ENCODE measurements around the gene MBNL2. TPM values are rescaled to one million over a fixed set of nuclear protein-coding genes. Genes with fewer than 3 reads are reported as not detected.

Gene MBNL2
- total and polyA plus RNA-seq, 2 experiments from 2014 or later, result 0.55 to 3.2 TPM

DNA sequence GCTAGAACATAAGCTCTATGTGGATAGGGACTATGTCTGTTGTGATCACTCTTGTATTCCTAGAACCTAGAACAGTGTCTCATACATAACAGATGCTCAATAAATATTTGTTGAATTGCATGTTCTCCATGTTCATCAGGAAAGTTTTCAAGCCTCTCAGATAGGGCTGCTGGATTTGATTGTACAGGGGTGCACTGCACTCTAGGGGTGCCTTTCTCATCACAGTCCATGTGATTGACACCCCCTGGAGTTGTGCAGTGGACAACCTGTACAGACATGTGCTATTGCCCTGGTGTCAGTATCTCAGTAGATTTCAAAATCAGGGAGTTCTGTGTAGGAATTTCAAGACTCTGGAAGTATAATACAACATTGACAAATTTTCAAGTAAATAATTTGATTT lies 58.9 kb downstream of the MBNL2 start:
- no peaks in the 10 kb centered on the region; the same call in 1 of the 2 replicates for H3K9me2 ChIP-seq (ENCODE audit: insufficient read depth)
- no peak for ATAC-seq
- H3K27me3 ChIP-seq (ENCODE audit: insufficient read depth), result no peaks in the 10 kb centered on the region
- H3F3A ChIP-seq (replicated peaks; ENCODE audit: low read depth), result no peaks in the 10 kb centered on the region
- no peak overlapping the region for H2AFZ ChIP-seq
- no peaks in the 10 kb centered on the region for H3K9me3 Mint-ChIP-seq
- H3K36me3 Mint-ChIP-seq (ENCODE audit: low read depth), result no peaks in the 10 kb centered on the region
- H3K79me2 ChIP-seq (replicated peaks; ENCODE audit: insufficient read depth), result no peaks in the 10 kb centered on the region
- H3K4me2 ChIP-seq, result no peak overlapping the region
- H3K4me1 ChIP-seq (ENCODE audit: insufficient read depth), result no peaks in the 10 kb centered on the region
- no peak overlapping the region for H3K4me3 Mint-ChIP-seq
- H3K36me3 ChIP-seq (ENCODE audit: insufficient read depth), result no peaks in the 10 kb centered on the region
- H3K4me1 Mint-ChIP-seq, result peaks cover 5% of the 10 kb centered on the region
- H3K27ac Mint-ChIP-seq, result no peak overlapping the region
- H3K4me3 ChIP-seq, result no peak overlapping the region
- no peak for DNase-seq (ENCODE audit: low spot score)
- H3K27me3 Mint-ChIP-seq (ENCODE audit: insufficient read depth, low read depth, poor library complexity), result no peaks in the 10 kb centered on the region
- TF ChIP-seq CREB1 (CRISPR knock-in tag; IDR thresholded peaks at IDR 0.05; ENCODE audit: low read depth), result no peak
- TF ChIP-seq, protein P1, sequence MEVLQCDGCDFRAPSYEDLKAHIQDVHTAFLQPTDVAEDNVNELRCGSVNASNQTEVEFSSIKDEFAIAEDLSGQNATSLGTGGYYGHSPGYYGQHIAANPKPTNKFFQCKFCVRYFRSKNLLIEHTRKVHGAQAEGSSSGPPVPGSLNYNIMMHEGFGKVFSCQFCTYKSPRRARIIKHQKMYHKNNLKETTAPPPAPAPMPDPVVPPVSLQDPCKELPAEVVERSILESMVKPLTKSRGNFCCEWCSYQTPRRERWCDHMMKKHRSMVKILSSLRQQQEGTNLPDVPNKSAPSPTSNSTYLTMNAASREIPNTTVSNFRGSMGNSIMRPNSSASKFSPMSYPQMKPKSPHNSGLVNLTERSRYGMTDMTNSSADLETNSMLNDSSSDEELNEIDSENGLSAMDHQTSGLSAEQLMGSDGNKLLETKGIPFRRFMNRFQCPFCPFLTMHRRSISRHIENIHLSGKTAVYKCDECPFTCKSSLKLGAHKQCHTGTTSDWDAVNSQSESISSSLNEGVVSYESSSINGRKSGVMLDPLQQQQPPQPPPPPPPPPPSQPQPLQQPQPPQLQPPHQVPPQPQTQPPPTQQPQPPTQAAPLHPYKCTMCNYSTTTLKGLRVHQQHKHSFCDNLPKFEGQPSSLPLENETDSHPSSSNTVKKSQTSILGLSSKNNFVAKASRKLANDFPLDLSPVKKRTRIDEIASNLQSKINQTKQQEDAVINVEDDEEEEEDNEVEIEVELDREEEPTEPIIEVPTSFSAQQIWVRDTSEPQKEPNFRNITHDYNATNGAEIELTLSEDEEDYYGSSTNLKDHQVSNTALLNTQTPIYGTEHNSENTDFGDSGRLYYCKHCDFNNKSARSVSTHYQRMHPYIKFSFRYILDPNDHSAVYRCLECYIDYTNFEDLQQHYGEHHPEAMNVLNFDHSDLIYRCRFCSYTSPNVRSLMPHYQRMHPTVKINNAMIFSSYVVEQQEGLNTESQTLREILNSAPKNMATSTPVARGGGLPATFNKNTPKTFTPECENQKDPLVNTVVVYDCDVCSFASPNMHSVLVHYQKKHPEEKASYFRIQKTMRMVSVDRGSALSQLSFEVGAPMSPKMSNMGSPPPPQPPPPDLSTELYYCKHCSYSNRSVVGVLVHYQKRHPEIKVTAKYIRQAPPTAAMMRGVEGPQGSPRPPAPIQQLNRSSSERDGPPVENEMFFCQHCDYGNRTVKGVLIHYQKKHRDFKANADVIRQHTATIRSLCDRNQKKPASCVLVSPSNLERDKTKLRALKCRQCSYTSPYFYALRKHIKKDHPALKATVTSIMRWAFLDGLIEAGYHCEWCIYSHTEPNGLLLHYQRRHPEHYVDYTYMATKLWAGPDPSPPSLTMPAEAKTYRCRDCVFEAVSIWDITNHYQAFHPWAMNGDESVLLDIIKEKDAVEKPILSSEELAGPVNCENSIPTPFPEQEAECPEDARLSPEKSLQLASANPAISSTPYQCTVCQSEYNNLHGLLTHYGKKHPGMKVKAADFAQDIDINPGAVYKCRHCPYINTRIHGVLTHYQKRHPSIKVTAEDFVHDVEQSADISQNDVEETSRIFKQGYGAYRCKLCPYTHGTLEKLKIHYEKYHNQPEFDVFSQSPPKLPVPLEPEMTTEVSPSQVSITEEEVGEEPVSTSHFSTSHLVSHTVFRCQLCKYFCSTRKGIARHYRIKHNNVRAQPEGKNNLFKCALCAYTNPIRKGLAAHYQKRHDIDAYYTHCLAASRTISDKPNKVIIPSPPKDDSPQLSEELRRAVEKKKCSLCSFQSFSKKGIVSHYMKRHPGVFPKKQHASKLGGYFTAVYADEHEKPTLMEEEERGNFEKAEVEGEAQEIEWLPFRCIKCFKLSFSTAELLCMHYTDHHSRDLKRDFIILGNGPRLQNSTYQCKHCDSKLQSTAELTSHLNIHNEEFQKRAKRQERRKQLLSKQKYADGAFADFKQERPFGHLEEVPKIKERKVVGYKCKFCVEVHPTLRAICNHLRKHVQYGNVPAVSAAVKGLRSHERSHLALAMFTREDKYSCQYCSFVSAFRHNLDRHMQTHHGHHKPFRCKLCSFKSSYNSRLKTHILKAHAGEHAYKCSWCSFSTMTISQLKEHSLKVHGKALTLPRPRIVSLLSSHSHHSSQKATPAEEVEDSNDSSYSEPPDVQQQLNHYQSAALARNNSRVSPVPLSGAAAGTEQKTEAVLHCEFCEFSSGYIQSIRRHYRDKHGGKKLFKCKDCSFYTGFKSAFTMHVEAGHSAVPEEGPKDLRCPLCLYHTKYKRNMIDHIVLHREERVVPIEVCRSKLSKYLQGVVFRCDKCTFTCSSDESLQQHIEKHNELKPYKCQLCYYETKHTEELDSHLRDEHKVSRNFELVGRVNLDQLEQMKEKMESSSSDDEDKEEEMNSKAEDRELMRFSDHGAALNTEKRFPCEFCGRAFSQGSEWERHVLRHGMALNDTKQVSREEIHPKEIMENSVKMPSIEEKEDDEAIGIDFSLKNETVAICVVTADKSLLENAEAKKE (CRISPR knock-in tag; IDR thresholded peaks at IDR 0.05), result no peak
- no peak for TF ChIP-seq ZNF331 (CRISPR knock-in tag; IDR thresholded peaks at IDR 0.05; ENCODE audit: low read depth)
- TF ChIP-seq, protein P2, sequence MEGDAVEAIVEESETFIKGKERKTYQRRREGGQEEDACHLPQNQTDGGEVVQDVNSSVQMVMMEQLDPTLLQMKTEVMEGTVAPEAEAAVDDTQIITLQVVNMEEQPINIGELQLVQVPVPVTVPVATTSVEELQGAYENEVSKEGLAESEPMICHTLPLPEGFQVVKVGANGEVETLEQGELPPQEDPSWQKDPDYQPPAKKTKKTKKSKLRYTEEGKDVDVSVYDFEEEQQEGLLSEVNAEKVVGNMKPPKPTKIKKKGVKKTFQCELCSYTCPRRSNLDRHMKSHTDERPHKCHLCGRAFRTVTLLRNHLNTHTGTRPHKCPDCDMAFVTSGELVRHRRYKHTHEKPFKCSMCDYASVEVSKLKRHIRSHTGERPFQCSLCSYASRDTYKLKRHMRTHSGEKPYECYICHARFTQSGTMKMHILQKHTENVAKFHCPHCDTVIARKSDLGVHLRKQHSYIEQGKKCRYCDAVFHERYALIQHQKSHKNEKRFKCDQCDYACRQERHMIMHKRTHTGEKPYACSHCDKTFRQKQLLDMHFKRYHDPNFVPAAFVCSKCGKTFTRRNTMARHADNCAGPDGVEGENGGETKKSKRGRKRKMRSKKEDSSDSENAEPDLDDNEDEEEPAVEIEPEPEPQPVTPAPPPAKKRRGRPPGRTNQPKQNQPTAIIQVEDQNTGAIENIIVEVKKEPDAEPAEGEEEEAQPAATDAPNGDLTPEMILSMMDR (conservative IDR thresholded peaks at IDR 0.05; ENCODE audit: low read depth in 2 of 2), result no peak
- no peak for TF ChIP-seq ZNF114 (CRISPR knock-in tag; IDR thresholded peaks at IDR 0.05)
- no peak for TF ChIP-seq POLR2AphosphoS5 (IDR thresholded peaks at IDR 0.05; ENCODE audit: low read depth)
- TF ChIP-seq EZH2phosphoT487 (IDR thresholded peaks at IDR 0.05; ENCODE audit: unreplicated experiment), result no peak
- no peak for TF ChIP-seq NANOG (IDR thresholded peaks at IDR 0.05; ENCODE audit: borderline replicate concordance)
- no peak for TF ChIP-seq JUNB (IDR thresholded peaks at IDR 0.05; ENCODE audit: unreplicated experiment)
- no peak for TF ChIP-seq EZH2 (IDR thresholded peaks at IDR 0.05; ENCODE audit: low read depth, unreplicated experiment)
- TF ChIP-seq, protein P3, sequence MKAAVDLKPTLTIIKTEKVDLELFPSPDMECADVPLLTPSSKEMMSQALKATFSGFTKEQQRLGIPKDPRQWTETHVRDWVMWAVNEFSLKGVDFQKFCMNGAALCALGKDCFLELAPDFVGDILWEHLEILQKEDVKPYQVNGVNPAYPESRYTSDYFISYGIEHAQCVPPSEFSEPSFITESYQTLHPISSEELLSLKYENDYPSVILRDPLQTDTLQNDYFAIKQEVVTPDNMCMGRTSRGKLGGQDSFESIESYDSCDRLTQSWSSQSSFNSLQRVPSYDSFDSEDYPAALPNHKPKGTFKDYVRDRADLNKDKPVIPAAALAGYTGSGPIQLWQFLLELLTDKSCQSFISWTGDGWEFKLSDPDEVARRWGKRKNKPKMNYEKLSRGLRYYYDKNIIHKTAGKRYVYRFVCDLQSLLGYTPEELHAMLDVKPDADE (IDR thresholded peaks at IDR 0.05), result no peak
- TF ChIP-seq, protein P4, sequence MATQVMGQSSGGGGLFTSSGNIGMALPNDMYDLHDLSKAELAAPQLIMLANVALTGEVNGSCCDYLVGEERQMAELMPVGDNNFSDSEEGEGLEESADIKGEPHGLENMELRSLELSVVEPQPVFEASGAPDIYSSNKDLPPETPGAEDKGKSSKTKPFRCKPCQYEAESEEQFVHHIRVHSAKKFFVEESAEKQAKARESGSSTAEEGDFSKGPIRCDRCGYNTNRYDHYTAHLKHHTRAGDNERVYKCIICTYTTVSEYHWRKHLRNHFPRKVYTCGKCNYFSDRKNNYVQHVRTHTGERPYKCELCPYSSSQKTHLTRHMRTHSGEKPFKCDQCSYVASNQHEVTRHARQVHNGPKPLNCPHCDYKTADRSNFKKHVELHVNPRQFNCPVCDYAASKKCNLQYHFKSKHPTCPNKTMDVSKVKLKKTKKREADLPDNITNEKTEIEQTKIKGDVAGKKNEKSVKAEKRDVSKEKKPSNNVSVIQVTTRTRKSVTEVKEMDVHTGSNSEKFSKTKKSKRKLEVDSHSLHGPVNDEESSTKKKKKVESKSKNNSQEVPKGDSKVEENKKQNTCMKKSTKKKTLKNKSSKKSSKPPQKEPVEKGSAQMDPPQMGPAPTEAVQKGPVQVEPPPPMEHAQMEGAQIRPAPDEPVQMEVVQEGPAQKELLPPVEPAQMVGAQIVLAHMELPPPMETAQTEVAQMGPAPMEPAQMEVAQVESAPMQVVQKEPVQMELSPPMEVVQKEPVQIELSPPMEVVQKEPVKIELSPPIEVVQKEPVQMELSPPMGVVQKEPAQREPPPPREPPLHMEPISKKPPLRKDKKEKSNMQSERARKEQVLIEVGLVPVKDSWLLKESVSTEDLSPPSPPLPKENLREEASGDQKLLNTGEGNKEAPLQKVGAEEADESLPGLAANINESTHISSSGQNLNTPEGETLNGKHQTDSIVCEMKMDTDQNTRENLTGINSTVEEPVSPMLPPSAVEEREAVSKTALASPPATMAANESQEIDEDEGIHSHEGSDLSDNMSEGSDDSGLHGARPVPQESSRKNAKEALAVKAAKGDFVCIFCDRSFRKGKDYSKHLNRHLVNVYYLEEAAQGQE (IDR thresholded peaks at IDR 0.05; ENCODE audit: unreplicated experiment), result no peak
- TF ChIP-seq STAT1 (IDR thresholded peaks at IDR 0.05; ENCODE audit: unreplicated experiment), result no peak
- H3K27ac ChIP-seq (ENCODE audit: low read depth), result no peak overlapping the region
- no peaks in the 10 kb centered on the region for H4K20me1 ChIP-seq (replicated peaks; ENCODE audit: insufficient read depth)
